ENCODE measurements around the gene BAMBI.

DNA sequence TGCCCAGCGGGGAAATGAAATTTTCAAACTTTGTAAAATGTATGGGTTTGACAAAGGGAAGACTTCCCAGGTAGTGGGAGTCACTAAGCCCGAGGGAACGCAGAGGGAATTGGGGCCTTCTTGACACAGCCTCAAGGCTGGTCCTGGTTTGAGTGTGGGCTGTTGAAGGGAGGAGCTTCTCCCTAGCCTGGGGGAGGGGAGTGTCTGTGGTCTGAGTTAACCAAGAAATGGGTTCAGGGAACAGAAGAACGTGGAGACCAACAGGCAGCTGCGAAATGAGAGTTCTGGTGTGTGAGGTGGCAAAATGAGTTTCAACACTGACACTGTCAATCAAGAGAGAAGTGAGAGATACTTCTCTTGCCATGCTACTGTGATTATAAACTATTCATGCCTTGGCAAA lies 32.7 kb upstream of the BAMBI start:
- TF ChIP-seq TAF1 (IDR thresholded peaks at IDR 0.05; ENCODE audit: borderline replicate concordance, low read depth, low read length) (no peak), FOXM1 (IDR thresholded peaks at IDR 0.05; ENCODE audit: low read depth) (no peak), EZH2phosphoT487 (IDR thresholded peaks at IDR 0.05; ENCODE audit: borderline replicate concordance, low read depth) (no peak), EP300 (IDR thresholded peaks at IDR 0.05; ENCODE audit: borderline replicate concordance in 1 of 2, low read depth in 1 of 2, low read length in 1 of 2) (no peak), TEAD4 (IDR thresholded peaks at IDR 0.05; ENCODE audit: borderline replicate concordance, insufficient read depth) (no peak), RCOR1 (IDR thresholded peaks at IDR 0.05; ENCODE audit: low read length) (no peak), RAD21 (IDR thresholded peaks at IDR 0.05; ENCODE audit: low read length) (no peak), POLR2AphosphoS5 (IDR thresholded peaks at IDR 0.05; ENCODE audit: low read depth, low read length) (no peak), JUND (IDR thresholded peaks at IDR 0.05) (no peak), ELF1 (IDR thresholded peaks at IDR 0.05) (no peak)
- TF ChIP-seq, protein P1, sequence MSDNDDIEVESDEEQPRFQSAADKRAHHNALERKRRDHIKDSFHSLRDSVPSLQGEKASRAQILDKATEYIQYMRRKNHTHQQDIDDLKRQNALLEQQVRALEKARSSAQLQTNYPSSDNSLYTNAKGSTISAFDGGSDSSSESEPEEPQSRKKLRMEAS (IDR thresholded peaks at IDR 0.05; ENCODE audit: low read depth) = no peak
- TF ChIP-seq, protein P2, sequence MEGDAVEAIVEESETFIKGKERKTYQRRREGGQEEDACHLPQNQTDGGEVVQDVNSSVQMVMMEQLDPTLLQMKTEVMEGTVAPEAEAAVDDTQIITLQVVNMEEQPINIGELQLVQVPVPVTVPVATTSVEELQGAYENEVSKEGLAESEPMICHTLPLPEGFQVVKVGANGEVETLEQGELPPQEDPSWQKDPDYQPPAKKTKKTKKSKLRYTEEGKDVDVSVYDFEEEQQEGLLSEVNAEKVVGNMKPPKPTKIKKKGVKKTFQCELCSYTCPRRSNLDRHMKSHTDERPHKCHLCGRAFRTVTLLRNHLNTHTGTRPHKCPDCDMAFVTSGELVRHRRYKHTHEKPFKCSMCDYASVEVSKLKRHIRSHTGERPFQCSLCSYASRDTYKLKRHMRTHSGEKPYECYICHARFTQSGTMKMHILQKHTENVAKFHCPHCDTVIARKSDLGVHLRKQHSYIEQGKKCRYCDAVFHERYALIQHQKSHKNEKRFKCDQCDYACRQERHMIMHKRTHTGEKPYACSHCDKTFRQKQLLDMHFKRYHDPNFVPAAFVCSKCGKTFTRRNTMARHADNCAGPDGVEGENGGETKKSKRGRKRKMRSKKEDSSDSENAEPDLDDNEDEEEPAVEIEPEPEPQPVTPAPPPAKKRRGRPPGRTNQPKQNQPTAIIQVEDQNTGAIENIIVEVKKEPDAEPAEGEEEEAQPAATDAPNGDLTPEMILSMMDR (IDR thresholded peaks at IDR 0.05) = no peak
- TF ChIP-seq, protein P3, sequence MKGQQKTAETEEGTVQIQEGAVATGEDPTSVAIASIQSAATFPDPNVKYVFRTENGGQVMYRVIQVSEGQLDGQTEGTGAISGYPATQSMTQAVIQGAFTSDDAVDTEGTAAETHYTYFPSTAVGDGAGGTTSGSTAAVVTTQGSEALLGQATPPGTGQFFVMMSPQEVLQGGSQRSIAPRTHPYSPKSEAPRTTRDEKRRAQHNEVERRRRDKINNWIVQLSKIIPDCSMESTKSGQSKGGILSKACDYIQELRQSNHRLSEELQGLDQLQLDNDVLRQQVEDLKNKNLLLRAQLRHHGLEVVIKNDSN (IDR thresholded peaks at IDR 0.05; ENCODE audit: borderline replicate concordance, low read depth) = no peak
- TF ChIP-seq, protein P4, sequence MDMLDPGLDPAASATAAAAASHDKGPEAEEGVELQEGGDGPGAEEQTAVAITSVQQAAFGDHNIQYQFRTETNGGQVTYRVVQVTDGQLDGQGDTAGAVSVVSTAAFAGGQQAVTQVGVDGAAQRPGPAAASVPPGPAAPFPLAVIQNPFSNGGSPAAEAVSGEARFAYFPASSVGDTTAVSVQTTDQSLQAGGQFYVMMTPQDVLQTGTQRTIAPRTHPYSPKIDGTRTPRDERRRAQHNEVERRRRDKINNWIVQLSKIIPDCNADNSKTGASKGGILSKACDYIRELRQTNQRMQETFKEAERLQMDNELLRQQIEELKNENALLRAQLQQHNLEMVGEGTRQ (IDR thresholded peaks at IDR 0.05; ENCODE audit: borderline replicate concordance, low read depth, low read length) = no peak

All from SK-N-SH (cell line).